Islet precursor cell (in vitro differentiated cells): ENCODE data around the gene NKRF.

Experiments
- DNase-seq: peaks from one replicate; pipeline ENCODE4 v3.0.0-alpha.2; 2018

NKRF gene

GRCh38 chrX:119607018-119607389 is 780 bp upstream of the NKRF start:
- no peak for DNase-seq

GRCh38 chrX:119605464-119606279 is 552 bp downstream of the NKRF start:
- peak; percentile 59 for DNase-seq

- DNase-seq: no peak
Observed at GRCh38 chrX:119604766-119605463, 1.3 kb downstream of the NKRF start.

GRCh38 chrX:119602701-119603255 is 3.4 kb downstream of the NKRF start:
- DNase-seq: no peak

GRCh38 chrX:119589810-119590209 is 16.4 kb downstream of the NKRF start:
- no peak for DNase-seq

GRCh38 chrX:119583431-119584059 is 22.7 kb downstream of the NKRF start:
- DNase-seq: no peak

GRCh38 chrX:119579414-119579813 is 26.8 kb downstream of the NKRF start:
- no peak for DNase-seq

- DNase-seq: peak; percentile 93
Observed at GRCh38 chrX:119574394-119575266, 31.6 kb downstream of the NKRF start, which contains the start of gene UBE2A. Gene UBE2A (plus strand): TSS chrX:119574563. CDS start chrX:119574712, 149 bp downstream.

- DNase-seq: peak; percentile 55
Observed at GRCh38 chrX:119573840-119574393, 32.3 kb downstream of the NKRF start.

- no peak for DNase-seq
Observed at GRCh38 chrX:119573222-119573621, 33.0 kb downstream of the NKRF start.

GRCh38 chrX:119570351-119570835 is 35.8 kb downstream of the NKRF start:
- no peak for DNase-seq

GRCh38 chrX:119565107-119565663 is 41.0 kb downstream of the NKRF start, which contains the start of gene STEEP1:
Gene STEEP1 (minus strand): TSS chrX:119565409. CDS start chrX:119565355, 54 bp downstream.
- DNase-seq: peak; percentile 91

GRCh38 chrX:119552508-119552907 is 53.7 kb downstream of the NKRF start:
- no peak for DNase-seq

GRCh38 chrX:119549327-119550016 is 56.8 kb downstream of the NKRF start:
- no peak for DNase-seq

- DNase-seq: peak; percentile 63
Observed at GRCh38 chrX:119541188-119541587, 65.0 kb downstream of the NKRF start.

- peak; percentile 53 for DNase-seq
Observed at GRCh38 chrX:119539872-119540271, 66.4 kb downstream of the NKRF start.
